Stimulated activated naive CD8-positive, alpha-beta T cell treated with anti-CD3 and anti-CD28 coated beads, Interleukin-15, amount 100 ng/mL, for 72 hours (primary cell): ENCODE results near the gene RC3H1.
"Not testable (repeated sequence)": the region's sequence is repeated elsewhere in the genome, so short reads cannot be mapped to it uniquely, and the experiment has no call there.

Experiments
- ATAC-seq: fragments of 150-1000 bp; cut with Tn5 transposase; 2 replicates; pipeline ENCODE4 v1.10.0; 2021; ENCODE audit warnings: mild to moderate bottlenecking, moderate library complexity
- DNase-seq, 2 donors: peaks; one replicate each; pipeline ENCODE4 v3.0.0; 2021 to 2022
- H3K27ac Mint-ChIP-seq, 2 donors: one replicate each; pipeline ENCODE4 v1.8.0; 2022; ENCODE audit warnings: mild to moderate bottlenecking in 2 of 2, mixed read lengths in 2 of 2, moderate library complexity in 2 of 2
- H3K27me3 Mint-ChIP-seq: one replicate; pipeline ENCODE4 v1.8.0; 2022; ENCODE audit warnings: mixed read lengths
- H3K4me1 Mint-ChIP-seq: one replicate; pipeline ENCODE4 v1.8.0; 2022; ENCODE audit warnings: mild to moderate bottlenecking, mixed read lengths
- H3K4me3 Mint-ChIP-seq, 2 donors: one replicate each; pipeline ENCODE4 v1.8.0; 2022; ENCODE audit warnings: mild to moderate bottlenecking in 2 of 2, mixed read lengths in 2 of 2, moderate library complexity in 1 of 2
- H3K9me3 Mint-ChIP-seq, 2 donors: one replicate each; pipeline ENCODE4 v1.8.0; 2022; ENCODE audit warnings: mixed read lengths in 2 of 2

Gene RC3H1, protein sequence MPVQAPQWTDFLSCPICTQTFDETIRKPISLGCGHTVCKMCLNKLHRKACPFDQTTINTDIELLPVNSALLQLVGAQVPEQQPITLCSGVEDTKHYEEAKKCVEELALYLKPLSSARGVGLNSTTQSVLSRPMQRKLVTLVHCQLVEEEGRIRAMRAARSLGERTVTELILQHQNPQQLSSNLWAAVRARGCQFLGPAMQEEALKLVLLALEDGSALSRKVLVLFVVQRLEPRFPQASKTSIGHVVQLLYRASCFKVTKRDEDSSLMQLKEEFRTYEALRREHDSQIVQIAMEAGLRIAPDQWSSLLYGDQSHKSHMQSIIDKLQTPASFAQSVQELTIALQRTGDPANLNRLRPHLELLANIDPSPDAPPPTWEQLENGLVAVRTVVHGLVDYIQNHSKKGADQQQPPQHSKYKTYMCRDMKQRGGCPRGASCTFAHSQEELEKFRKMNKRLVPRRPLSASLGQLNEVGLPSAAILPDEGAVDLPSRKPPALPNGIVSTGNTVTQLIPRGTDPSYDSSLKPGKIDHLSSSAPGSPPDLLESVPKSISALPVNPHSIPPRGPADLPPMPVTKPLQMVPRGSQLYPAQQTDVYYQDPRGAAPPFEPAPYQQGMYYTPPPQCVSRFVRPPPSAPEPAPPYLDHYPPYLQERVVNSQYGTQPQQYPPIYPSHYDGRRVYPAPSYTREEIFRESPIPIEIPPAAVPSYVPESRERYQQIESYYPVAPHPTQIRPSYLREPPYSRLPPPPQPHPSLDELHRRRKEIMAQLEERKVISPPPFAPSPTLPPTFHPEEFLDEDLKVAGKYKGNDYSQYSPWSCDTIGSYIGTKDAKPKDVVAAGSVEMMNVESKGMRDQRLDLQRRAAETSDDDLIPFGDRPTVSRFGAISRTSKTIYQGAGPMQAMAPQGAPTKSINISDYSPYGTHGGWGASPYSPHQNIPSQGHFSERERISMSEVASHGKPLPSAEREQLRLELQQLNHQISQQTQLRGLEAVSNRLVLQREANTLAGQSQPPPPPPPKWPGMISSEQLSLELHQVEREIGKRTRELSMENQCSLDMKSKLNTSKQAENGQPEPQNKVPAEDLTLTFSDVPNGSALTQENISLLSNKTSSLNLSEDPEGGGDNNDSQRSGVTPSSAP

DNA sequence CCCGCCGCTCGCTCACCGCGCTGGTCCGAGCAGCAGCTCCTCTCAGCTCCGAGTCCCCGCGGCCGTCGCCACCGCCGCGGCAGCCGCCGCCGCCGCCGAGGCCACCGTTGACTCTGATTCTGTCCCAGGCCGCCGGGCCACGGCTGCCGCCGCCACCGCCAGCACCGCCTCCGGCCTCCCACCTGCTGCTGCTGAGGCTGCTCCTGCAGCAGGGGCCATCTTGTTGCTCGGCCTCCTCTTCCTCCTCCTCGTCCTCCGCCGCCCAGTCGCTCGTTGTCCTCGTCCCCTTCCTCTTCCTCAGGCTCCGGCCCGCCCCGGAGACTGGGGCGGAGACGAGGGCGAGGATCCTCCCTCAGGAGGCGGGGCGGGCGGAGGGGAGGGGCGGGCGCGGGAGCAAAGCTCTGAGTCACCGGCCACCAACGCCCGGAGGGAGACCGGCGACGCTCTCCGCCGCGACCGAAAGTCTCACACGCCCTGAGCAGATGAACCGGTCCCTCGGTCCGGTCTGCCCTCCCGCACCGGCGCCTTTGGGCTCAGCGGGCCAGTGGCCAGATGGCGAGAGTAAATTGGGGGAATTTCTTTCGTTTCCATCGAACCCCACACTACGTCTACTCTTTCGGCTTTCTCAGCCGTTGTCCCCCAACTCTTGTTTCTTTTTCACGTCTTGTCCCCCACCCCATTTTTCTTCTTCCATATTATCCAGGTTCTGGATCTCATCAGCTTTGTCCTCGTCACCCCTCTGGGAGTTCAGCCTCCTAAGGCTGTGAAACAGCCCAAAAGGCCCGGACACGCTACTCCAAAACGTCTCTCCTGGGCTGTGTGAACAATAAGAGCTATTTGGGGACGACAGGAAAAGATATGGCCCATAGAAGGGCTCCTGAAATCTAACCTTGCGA is at the start of gene RC3H1:
Gene RC3H1 (minus strand): TSS at position 278 of the 896 bp plus-strand sequence. CDS start 29,372 bp downstream, outside the sequence.
- Mint-ChIP-seq H3K27ac (peak within 1 kb of the TSS; percentile 96 to 97), H3K9me3 (no peaks in the 10 kb centered on the region), H3K27me3 (no peaks in the 10 kb centered on the region), H3K4me3 (peak within 1 kb of the TSS; percentile 91 to 93), H3K4me1 (peaks cover 39% of the 10 kb centered on the region)
- ATAC-seq (peak; percentile 92), DNase-seq (peak; percentile 86 to 87)

DNA sequence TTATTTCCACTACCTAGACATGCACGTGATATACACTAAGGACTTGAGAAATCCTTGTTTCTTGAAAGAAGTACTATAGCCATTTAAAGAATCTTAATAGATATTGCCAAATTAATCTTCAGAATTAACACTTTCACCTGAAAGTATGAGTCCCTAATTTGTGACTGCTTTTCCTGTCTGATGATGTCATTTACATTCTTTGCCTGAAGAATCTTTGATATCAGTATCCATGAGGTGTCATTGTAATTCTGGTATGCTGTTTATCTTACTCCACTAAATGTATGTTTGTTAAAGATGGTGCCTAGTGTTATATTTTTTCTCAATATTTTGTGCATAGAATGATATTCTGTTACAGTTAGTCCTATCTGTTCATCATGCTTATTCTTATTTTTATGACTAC is 48.5 kb upstream of the RC3H1 start:
- H3K27ac Mint-ChIP-seq, result no peak overlapping the region
- DNase-seq (no peak), ATAC-seq (no peak)
- H3K4me1 Mint-ChIP-seq, result peaks cover 9% of the 10 kb centered on the region
- no peaks in the 10 kb centered on the region for H3K9me3 Mint-ChIP-seq
- H3K4me3 Mint-ChIP-seq, result no peak overlapping the region
- H3K27me3 Mint-ChIP-seq, result no peaks in the 10 kb centered on the region

DNA sequence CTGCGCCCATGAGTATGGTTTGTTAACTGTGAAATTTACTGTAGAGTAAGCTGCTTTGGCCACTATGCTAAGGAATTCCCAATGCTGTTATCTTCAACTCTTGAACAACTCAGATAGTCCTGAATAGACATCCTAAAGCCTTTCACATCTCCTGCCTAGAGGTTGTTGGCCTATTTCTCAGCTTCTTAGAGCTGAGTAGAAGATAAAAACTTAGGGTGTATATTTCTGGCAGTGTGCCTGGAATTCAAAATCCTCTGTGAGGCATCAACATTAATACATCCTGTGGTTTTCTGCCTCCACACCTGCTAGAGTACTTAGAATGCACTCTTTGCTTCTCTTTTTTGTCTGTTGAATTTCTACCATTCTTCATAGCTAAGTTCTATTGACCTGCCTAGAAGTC is 45.8 kb upstream of the RC3H1 start:
- Mint-ChIP-seq H3K4me3 (no peak overlapping the region), H3K27ac (no peak overlapping the region), H3K27me3 (peaks cover 7% of the 10 kb centered on the region), H3K9me3 (no peaks in the 10 kb centered on the region), H3K4me1 (peaks cover 9% of the 10 kb centered on the region)
- DNase-seq (no peak), ATAC-seq (no peak)

DNA sequence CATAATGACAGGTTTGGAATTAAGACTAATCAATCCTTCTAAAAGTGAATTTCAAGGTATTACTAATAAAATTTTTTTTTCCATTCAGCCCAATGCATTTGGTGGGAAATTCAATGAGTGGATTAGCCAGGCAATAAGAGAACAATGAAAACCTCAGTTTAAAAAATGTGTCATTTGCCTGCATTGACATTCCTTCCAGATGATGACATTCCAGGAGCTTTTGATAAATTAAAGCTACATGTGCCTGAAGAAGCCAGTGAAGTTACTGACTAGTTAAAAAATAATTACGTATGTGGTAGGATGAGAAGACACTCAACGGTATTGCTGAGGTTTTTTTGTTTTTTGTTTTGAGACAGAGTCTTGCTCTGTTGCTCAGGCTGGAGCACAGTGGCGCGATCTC is 37.9 kb upstream of the RC3H1 start:
- ATAC-seq (no peak), DNase-seq (no peak)
- Mint-ChIP-seq H3K4me1 (peaks cover 9% of the 10 kb centered on the region), H3K27me3 (peaks cover 23% of the 10 kb centered on the region), H3K27ac (no peak overlapping the region), H3K9me3 (no peaks in the 10 kb centered on the region), H3K4me3 (no peak overlapping the region)

DNA sequence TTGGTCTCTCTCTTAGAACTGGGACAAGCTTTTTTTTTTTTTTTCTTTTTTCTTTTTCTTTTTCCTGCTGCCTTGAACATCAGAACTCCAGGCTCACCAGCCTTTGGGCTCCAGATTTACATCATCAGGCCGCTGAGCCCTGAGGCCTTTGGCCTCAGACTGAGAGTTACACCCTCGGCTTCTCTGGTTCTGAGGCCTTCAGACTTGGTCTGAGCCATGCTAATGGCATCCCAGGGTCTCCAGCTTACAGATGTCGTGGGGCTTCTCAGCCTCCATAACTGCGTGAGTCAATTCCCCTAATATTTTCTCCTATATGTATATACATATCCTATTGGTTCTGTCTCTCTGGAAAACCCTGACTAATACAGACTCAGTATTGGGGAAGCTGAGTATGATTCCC is 36.5 kb upstream of the RC3H1 start:
- H3K9me3 Mint-ChIP-seq, result no peaks in the 10 kb centered on the region
- H3K27ac Mint-ChIP-seq, result no peak overlapping the region
- no peak overlapping the region for H3K4me3 Mint-ChIP-seq
- peaks cover 9% of the 10 kb centered on the region for H3K4me1 Mint-ChIP-seq
- ATAC-seq (no peak), DNase-seq (no peak)
- H3K27me3 Mint-ChIP-seq, result peaks cover 22% of the 10 kb centered on the region

DNA sequence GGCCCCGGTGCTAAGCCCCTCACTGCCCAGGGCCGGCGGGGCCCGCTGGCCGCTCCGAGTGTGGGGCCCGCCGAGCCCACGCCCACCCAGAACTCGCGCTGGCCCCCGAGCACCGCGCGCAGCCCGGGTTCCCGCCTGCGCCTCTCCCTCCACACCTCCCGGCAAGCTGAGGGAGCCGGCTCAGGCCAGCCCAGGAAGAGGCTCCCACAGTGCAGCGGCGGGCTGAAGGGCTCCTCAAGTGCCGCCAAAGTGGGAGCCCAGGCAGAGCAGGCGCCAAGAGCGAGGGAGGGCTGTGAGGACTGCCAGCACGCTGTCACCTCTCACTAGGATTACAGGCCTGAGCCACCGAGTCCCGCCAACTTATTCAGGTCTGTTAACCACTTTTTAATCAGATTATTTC is 34.5 kb upstream of the RC3H1 start:
- H3K4me1 Mint-ChIP-seq, H3K9me3 Mint-ChIP-seq, DNase-seq, H3K4me3 Mint-ChIP-seq, ATAC-seq, H3K27ac Mint-ChIP-seq, H3K27me3 Mint-ChIP-seq: not testable (repeated sequence)

DNA sequence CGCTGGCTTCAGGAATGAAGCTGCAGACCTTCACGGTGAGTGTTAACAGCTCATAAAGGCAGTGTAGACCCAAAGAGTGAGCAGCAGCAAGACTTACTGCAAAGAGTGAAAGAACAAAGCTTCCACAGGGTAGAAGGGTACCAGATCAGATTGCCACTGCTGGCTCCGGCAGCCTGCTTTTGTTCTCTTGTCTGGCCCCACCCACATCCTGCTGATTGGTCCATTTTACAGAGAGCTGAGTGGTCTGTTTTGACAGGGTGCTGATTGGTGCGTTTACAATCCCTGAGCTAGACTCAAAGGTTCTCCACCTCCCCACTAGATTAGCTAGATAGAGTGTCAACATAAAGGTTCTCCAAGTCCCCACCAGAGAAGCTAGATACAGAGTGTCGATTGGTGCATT is 33.6 kb upstream of the RC3H1 start:
- not testable (repeated sequence) for H3K4me1 Mint-ChIP-seq, ATAC-seq, H3K4me3 Mint-ChIP-seq, DNase-seq, H3K9me3 Mint-ChIP-seq, H3K27ac Mint-ChIP-seq, H3K27me3 Mint-ChIP-seq

DNA sequence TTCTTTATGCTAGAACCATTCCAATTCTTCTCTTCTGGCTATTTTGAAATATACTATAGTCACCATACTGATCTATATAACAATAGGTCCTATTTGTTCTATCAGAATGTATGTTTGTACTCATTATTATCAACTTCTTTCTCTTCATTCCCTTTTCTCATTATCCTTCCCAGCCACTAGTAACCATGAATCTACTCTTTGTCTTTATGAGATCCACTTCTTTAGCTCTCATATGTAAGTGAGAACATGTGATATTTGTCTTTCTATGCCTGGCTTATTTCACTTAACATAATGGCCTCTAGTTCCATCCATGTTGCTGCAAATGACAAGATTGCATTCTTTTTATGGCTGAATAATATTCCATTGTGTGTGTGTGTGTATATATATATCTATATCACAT is 31.7 kb upstream of the RC3H1 start:
- no peaks in the 10 kb centered on the region for H3K9me3 Mint-ChIP-seq
- H3K27me3 Mint-ChIP-seq, result peaks cover 6% of the 10 kb centered on the region
- no peak for DNase-seq
- H3K4me1 Mint-ChIP-seq, result no peaks in the 10 kb centered on the region
- no peak for ATAC-seq
- H3K27ac Mint-ChIP-seq, result no peak overlapping the region
- no peak overlapping the region for H3K4me3 Mint-ChIP-seq

DNA sequence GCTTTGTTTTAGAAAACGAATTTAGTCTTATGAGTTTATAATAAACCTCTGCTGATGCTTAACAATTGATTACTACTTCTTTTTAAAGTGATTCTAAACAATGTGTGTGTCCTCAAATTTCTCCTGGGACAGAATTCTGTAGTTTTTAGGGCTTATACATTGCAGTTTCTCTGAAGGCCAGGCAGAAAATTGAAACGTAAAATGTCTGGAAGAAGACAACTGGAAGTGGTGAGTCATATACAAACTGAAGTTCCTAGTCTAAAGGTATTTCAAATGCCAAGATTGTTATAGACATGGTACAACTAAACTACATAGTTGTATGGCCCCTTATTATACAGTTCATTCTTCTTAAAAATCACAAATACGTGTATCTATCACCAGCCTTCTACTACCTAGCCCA is 30.5 kb upstream of the RC3H1 start:
- Mint-ChIP-seq H3K4me3 (no peak overlapping the region), H3K9me3 (no peaks in the 10 kb centered on the region), H3K27ac (no peak overlapping the region), H3K4me1 (no peaks in the 10 kb centered on the region), H3K27me3 (no peaks in the 10 kb centered on the region)
- DNase-seq (no peak), ATAC-seq (no peak)

DNA sequence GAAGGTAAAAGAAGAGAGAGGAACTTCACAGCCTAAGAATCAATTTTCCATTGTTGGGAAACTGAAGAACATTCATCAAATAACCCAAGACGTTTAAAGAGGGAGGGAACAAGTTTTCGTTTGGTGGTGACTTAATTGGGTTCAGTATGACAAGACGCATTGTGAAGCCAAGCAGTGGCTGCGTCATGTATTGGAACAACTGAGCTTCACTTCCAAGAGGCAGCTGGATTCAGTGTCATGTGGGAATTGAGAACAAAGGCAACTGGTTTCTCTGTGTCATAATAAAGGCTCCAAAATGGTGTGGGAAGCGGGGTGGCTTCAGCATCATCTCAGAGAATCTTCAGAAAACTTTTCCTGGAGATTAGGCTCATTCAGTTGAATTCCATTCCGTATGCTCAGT is 29.8 kb upstream of the RC3H1 start:
- no peaks in the 10 kb centered on the region for H3K4me1 Mint-ChIP-seq
- H3K27me3 Mint-ChIP-seq, result no peaks in the 10 kb centered on the region
- H3K4me3 Mint-ChIP-seq, result no peak overlapping the region
- no peak for DNase-seq
- ATAC-seq, result no peak
- no peaks in the 10 kb centered on the region for H3K9me3 Mint-ChIP-seq
- no peak overlapping the region for H3K27ac Mint-ChIP-seq

DNA sequence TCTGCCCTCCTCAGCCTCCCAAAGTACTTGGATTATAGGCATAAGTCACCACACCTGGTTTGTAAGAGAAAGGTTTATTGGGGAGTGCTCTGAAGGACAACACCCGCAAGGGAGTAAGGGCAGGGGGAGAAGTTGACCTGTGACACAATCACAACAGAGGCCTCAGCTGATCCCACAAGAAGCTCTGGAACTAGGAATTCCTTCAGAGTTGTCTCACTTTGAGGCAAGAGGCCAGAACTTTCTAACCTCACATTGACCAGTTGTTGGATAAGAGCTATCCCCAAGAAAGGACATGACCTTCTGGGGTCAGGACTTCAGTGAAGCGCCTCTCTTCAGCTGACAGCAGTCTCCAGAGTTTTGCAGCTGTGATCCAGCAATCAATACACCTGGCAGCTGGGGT is 27.4 kb upstream of the RC3H1 start:
- DNase-seq, result no peak
- no peaks in the 10 kb centered on the region for H3K9me3 Mint-ChIP-seq
- no peak overlapping the region for H3K4me3 Mint-ChIP-seq
- peak overlapping the region in 1 of 2 donors; percentile 59 for H3K27ac Mint-ChIP-seq
- no peaks in the 10 kb centered on the region for H3K4me1 Mint-ChIP-seq
- H3K27me3 Mint-ChIP-seq, result no peaks in the 10 kb centered on the region
- no peak for ATAC-seq

DNA sequence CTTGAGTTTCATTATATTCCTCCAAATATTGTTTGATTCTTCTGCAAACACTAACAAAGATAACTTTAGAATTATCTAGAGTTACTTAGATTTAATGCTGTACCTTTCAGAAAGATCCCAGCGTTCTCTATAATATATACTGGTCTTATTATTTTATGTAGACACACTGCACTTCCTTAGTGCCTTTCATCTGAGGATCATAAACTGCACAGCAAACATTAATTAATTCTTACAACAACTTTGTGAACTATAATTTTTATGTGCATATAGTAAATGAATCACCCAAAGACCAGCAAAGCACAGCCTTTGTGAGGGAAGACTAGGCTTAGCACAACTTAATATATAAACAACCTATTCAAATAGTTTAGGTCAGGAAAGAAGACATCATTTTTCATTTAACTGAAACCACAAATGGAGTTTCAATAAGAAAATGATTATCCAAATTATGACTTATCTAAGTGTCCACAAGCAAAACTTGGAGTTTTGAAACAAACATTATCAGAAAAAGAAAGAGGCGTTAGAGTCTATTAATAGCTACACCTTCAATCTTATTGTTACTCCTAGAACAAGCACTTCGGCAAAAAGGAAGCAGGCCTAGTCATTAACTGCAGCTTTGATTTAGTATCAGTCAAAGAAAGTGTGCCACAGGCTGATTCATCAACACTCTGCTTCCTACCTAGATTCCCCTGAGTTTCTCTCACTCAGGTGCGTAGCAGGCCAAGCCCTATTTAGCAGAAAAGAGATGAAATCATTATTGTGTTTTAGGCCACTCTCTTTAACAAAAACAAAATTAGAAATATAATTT is 22.5 kb upstream of the RC3H1 start:
- no peaks in the 10 kb centered on the region for H3K9me3 Mint-ChIP-seq
- DNase-seq, result no peak
- no peak overlapping the region for H3K4me3 Mint-ChIP-seq
- H3K4me1 Mint-ChIP-seq, result no peaks in the 10 kb centered on the region
- no peaks in the 10 kb centered on the region for H3K27me3 Mint-ChIP-seq
- H3K27ac Mint-ChIP-seq, result no peak overlapping the region
- ATAC-seq, result no peak

DNA sequence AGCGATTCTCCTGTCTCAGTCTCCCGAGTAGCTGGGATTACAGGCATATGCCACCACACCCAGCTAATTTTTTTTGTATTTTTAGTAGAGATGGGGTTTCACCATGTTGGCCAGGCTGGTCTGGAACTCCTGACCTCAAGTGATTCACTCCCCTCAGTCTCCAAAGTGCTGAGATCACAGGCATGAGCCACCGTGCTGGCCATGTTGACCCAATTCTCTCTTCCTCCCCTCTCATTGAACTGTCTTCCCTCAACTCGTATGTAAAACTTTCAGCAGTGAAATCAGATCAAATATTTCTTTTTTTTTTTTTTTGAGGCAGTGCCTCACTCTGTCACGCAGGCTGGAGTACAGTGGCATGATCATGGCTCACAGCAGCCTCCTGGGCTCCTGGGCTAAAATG is 20.4 kb upstream of the RC3H1 start:
- H3K9me3 Mint-ChIP-seq, H3K4me3 Mint-ChIP-seq, H3K4me1 Mint-ChIP-seq, H3K27me3 Mint-ChIP-seq, H3K27ac Mint-ChIP-seq, DNase-seq, ATAC-seq: not testable (repeated sequence)

DNA sequence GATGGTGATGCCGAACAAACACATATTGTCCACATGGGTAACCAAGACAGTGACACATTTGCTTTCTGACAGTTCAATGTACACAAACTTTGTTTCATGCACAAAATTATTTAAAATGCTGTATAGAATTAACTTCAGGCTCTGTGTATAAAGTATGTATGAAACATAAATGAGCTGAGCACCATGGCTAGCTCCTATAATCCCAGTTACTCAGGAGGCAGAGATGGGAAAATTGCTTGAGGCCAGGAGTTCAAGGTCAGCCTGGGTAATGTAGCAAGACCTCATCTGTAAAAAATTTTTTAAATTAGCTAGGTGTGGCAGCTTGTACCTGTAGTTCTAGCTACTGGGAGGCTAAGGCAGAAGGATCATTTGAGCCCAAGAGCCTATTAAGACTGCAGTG is 19.2 kb upstream of the RC3H1 start:
- no peak overlapping the region for H3K27ac Mint-ChIP-seq
- H3K9me3 Mint-ChIP-seq, result no peaks in the 10 kb centered on the region
- H3K4me1 Mint-ChIP-seq, result no peaks in the 10 kb centered on the region
- DNase-seq (no peak), ATAC-seq (no peak)
- no peak overlapping the region for H3K4me3 Mint-ChIP-seq
- H3K27me3 Mint-ChIP-seq, result no peaks in the 10 kb centered on the region
